H9 (cell line): ENCODE results near the gene MED23. TPM values are rescaled to one million over a fixed set of nuclear protein-coding genes. Genes with fewer than 3 reads are reported as not detected.
"Not testable (repeated sequence)": the region's sequence is repeated elsewhere in the genome, so short reads cannot be mapped to it uniquely, and the experiment has no call there.

Experiments
- DNase-seq: peaks from one replicate; pipeline ENCODE4 v3.0.0-alpha.2; 2017
- H2AFZ ChIP-seq: one replicate; pipeline ENCODE4 v1.6.1; 2013; ENCODE audit warnings: mild to moderate bottlenecking, low read length, control low read depth, moderate library complexity
- H2AK5ac ChIP-seq: 2 replicates; pipeline ENCODE4 v1.6.1; 2013; ENCODE audit warnings: low read length, control low read depth, mixed read lengths; ENCODE audit not compliant: insufficient read length
- H2BK120ac ChIP-seq: one replicate; pipeline ENCODE4 v1.6.1; 2013; ENCODE audit warnings: low read depth, mild to moderate bottlenecking, low read length, control low read depth, inconsistent platforms; ENCODE audit not compliant: poor library complexity, severe bottlenecking
- H2BK12ac ChIP-seq: 2 replicates; pipeline ENCODE4 v1.6.1; 2013; ENCODE audit warnings: low read length, control low read depth, mixed read lengths, low read depth; ENCODE audit not compliant: insufficient read length
- H2BK15ac ChIP-seq: 2 replicates; pipeline ENCODE4 v1.6.1; 2013; ENCODE audit warnings: low read depth, low read length, control low read depth
- H2BK20ac ChIP-seq: one replicate; pipeline ENCODE4 v1.6.1; 2013; ENCODE audit warnings: low read depth, mild to moderate bottlenecking, low read length, control low read depth, inconsistent platforms; ENCODE audit not compliant: poor library complexity, severe bottlenecking
- H2BK5ac ChIP-seq: 2 replicates; pipeline ENCODE4 v1.6.1; 2013; ENCODE audit warnings: low read length, control low read depth, mixed read lengths; ENCODE audit not compliant: insufficient read length
- H3K14ac ChIP-seq: 2 replicates; pipeline ENCODE4 v1.6.1; 2013; ENCODE audit warnings: low read length, control low read depth; ENCODE audit not compliant: insufficient read depth
- H3K18ac ChIP-seq: 2 replicates; pipeline ENCODE4 v1.6.1; 2013; ENCODE audit warnings: low read depth, mild to moderate bottlenecking, mixed read lengths, low read length, control low read depth; ENCODE audit not compliant: insufficient read length
- H3K23ac ChIP-seq: 2 replicates; pipeline ENCODE4 v1.6.1; 2013; ENCODE audit warnings: low read length, control low read depth, mixed read lengths, low read depth; ENCODE audit not compliant: insufficient read length
- H3K23me2 ChIP-seq: 2 replicates; pipeline ENCODE4 v1.6.1; 2013; ENCODE audit warnings: low read depth, mild to moderate bottlenecking, mixed read lengths, low read length, control low read depth; ENCODE audit not compliant: insufficient read length, poor library complexity, severe bottlenecking
- H3K27ac ChIP-seq: 2 replicates; pipeline ENCODE4 v1.5.1; 2013; ENCODE audit warnings: low read length, control low read depth, mixed read lengths, low read depth; ENCODE audit not compliant: insufficient read length
- H3K27me3 ChIP-seq: 2 replicates; pipeline ENCODE4 v1.6.1; 2013; ENCODE audit warnings: low read length, control low read depth, inconsistent platforms; ENCODE audit not compliant: insufficient read depth
- H3K4ac ChIP-seq: 2 replicates; pipeline ENCODE4 v1.6.1; 2013; ENCODE audit warnings: low read depth, mild to moderate bottlenecking, control low read depth, inconsistent platforms, low read length, moderate library complexity
- H3K4me1 ChIP-seq: 2 replicates; pipeline ENCODE4 v1.6.1; 2013; ENCODE audit warnings: low read length, control low read depth, inconsistent platforms; ENCODE audit not compliant: insufficient read depth
- H3K4me2 ChIP-seq: 2 replicates; pipeline ENCODE4 v1.6.1; 2013; ENCODE audit warnings: low read length, control low read depth, mixed read lengths; ENCODE audit not compliant: insufficient read length, insufficient read depth
- H3K56ac ChIP-seq: 2 replicates; pipeline ENCODE4 v1.6.1; 2013; ENCODE audit warnings: low read depth, mild to moderate bottlenecking, mixed read lengths, low read length, control low read depth; ENCODE audit not compliant: insufficient read length
- H3K79me1 ChIP-seq: 2 replicates; pipeline ENCODE4 v1.6.1; 2013; ENCODE audit warnings: low read depth, mild to moderate bottlenecking, moderate library complexity, low read length, control low read depth, inconsistent platforms; ENCODE audit not compliant: insufficient read depth, poor library complexity, severe bottlenecking
- H3K79me2 ChIP-seq: 2 replicates; pipeline ENCODE4 v1.6.1; 2013; ENCODE audit warnings: low read length, control low read depth, inconsistent platforms; ENCODE audit not compliant: insufficient read depth
- H3K9ac ChIP-seq: 2 replicates; pipeline ENCODE4 v1.6.1; 2013; ENCODE audit warnings: low read length, control low read depth, mixed read lengths; ENCODE audit not compliant: insufficient read length; ENCODE audit errors: extremely low read depth
- H3K9me3 ChIP-seq: one replicate; pipeline ENCODE4 v1.6.1; 2013; ENCODE audit warnings: low read depth, low read length, inconsistent platforms; ENCODE audit not compliant: control insufficient read depth
- H3T11ph ChIP-seq: one replicate; pipeline ENCODE4 v1.6.1; 2013; ENCODE audit warnings: mild to moderate bottlenecking, low read length, control low read depth, inconsistent platforms
- H4K20me1 ChIP-seq: one replicate; pipeline ENCODE4 v1.6.1; 2013; ENCODE audit not compliant: control insufficient read depth, insufficient read length, insufficient read depth
- H4K5ac ChIP-seq: 2 replicates; pipeline ENCODE4 v1.6.1; 2013; ENCODE audit warnings: low read depth, mild to moderate bottlenecking, mixed read lengths, low read length, control low read depth; ENCODE audit not compliant: insufficient read length
- H4K8ac ChIP-seq: replicated peaks from 2 replicates; pipeline ENCODE4 v1.6.1; 2013; ENCODE audit warnings: low read length, control low read depth, mixed read lengths, low read depth; ENCODE audit not compliant: insufficient read length
- H4K91ac ChIP-seq: 2 replicates; pipeline ENCODE4 v1.6.1; 2013; ENCODE audit warnings: low read depth, mild to moderate bottlenecking, moderate library complexity, mixed read lengths, low read length, control low read depth; ENCODE audit not compliant: insufficient read length
- H3K27ac Mint-ChIP-seq, 3 experiments: 2 replicates in 2 of 3; 3 replicates in 1 of 3; pipeline ENCODE4 v1.8.0; 2020 to 2021; ENCODE audit warnings: mixed read lengths in 3 of 3, mild to moderate bottlenecking in 1 of 3, moderate library complexity in 1 of 3
- H3K27me3 Mint-ChIP-seq: 2 replicates; pipeline ENCODE4 v1.8.0; 2021; ENCODE audit warnings: low read depth, mild to moderate bottlenecking, moderate library complexity, mixed read lengths
- H3K36me3 Mint-ChIP-seq, 3 experiments: 2 replicates in 2 of 3; 3 replicates in 1 of 3; pipeline ENCODE4 v1.8.0; 2020 to 2021; ENCODE audit warnings: low read depth in 3 of 3, mixed read lengths in 3 of 3; ENCODE audit not compliant: insufficient read depth in 1 of 3
- H3K4me1 Mint-ChIP-seq, 2 experiments: 2 replicates each; pipeline ENCODE4 v1.8.0; 2020; ENCODE audit warnings: mixed read lengths in 2 of 2
- H3K4me3 Mint-ChIP-seq, 2 experiments: 2 replicates in 1 of 2; 3 replicates in 1 of 2; pipeline ENCODE4 v1.8.0; 2020 to 2021; ENCODE audit warnings: mild to moderate bottlenecking in 2 of 2, mixed read lengths in 2 of 2, moderate library complexity in 1 of 2
- H3K9me3 Mint-ChIP-seq, 2 experiments: 2 replicates in 1 of 2; 3 replicates in 1 of 2; pipeline ENCODE4 v1.8.0; 2020; ENCODE audit warnings: mild to moderate bottlenecking in 2 of 2, mixed read lengths in 2 of 2, moderate library complexity in 1 of 2
- WGBS: extraction: QIAGEN DNeasy Blood & Tissue Kit; methylation state at CpG from one replicate; pipeline ENCODE4 v1.1.7; 2013; ENCODE audit warnings: missing lambda C conversion rate, low lambda C conversion rate, mixed read lengths; ENCODE audit not compliant: insufficient read length; ENCODE audit errors: extremely low coverage; 5-methylcytosine and 5-hydroxymethylcytosine counted together
- total RNA-seq: library from RNA; stranded (reverse); gene quantifications from 2 replicates; pipeline ENCODE4 v1.2.1, GENCODE V29; 2021
- TF ChIP-seq, protein P1 (sequence below): fragments of 200-600 bp; sonication (generic); conservative IDR thresholded peaks from 3 replicates; pipeline ENCODE4 v1.8.0; 2021; ENCODE audit warnings: antibody characterized with exemption, mild to moderate bottlenecking

Gene MED23
- total RNA-seq, 1 experiment from 2014 or later = 16.2 TPM

DNA sequence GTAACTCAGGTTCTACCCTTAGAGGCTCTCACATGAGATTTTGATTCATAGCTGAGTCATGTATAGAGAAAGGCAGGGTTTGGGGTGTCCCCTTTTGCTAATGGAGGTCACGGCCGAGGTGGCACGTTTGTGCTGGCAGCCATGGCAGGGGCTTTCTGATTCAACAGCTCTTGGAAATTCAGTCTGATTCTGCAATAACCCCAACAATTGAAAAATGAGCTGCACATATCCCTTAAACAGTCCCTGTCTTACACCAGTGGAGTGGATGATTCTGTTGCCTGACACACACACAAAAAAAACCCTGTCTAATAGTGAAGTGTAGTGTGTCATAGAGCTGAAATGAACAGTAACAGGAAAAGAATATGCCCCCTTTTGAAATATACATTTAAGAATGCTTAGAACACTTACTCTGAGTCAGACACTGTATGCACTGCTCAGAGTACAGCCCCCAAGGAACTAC, 95.4 kb downstream of the MED23 start:
- Histone ChIP-seq H3K27me3 (no peaks in the 10 kb centered on the region), H3K23ac (no peak overlapping the region), H3K4me2 (no peak overlapping the region), H2BK5ac (no peak overlapping the region), H2BK120ac (no peak overlapping the region), H3K56ac (no peak overlapping the region), H4K5ac (no peak overlapping the region), H2AFZ (no peak overlapping the region), H3K4ac (no peak overlapping the region), H4K8ac (no peak overlapping the region), H3K79me2 (no peaks in the 10 kb centered on the region), H3K9ac (no peak overlapping the region), H4K20me1 (no peaks in the 10 kb centered on the region), H3K23me2 (no peaks in the 10 kb centered on the region), H3K14ac (no peak overlapping the region), H4K91ac (no peak overlapping the region), H3K4me1 (no peaks in the 10 kb centered on the region), H2BK12ac (no peak overlapping the region), H2BK20ac (no peak overlapping the region), H2BK15ac (no peak overlapping the region), H3K27ac (no peak overlapping the region), H3K18ac (no peak overlapping the region), H3K79me1 (no peaks in the 10 kb centered on the region), H2AK5ac (no peak overlapping the region), H3K9me3 (no peaks in the 10 kb centered on the region), H3T11ph (no peak overlapping the region)
- Mint-ChIP-seq H3K27me3 (no peaks in the 10 kb centered on the region), H3K9me3 (peaks cover 5 to 9% of the 10 kb centered on the region in 2 experiments; a peak in 4 of 5 replicates), H3K4me3 (no peak overlapping the region), H3K27ac (no peak overlapping the region; a peak in 1 of 7 replicates), H3K36me3 (peaks cover 0 to 11% (median 6%) of the 10 kb centered on the region in 3 experiments; a peak in 4 of 7 replicates), H3K4me1 (peaks cover 3 to 7% of the 10 kb centered on the region in 2 experiments; a peak in 3 of 4 replicates)
- WGBS = no CpG with 5 or more reads among the region's 3 CpGs
- TF ChIP-seq, protein P1, sequence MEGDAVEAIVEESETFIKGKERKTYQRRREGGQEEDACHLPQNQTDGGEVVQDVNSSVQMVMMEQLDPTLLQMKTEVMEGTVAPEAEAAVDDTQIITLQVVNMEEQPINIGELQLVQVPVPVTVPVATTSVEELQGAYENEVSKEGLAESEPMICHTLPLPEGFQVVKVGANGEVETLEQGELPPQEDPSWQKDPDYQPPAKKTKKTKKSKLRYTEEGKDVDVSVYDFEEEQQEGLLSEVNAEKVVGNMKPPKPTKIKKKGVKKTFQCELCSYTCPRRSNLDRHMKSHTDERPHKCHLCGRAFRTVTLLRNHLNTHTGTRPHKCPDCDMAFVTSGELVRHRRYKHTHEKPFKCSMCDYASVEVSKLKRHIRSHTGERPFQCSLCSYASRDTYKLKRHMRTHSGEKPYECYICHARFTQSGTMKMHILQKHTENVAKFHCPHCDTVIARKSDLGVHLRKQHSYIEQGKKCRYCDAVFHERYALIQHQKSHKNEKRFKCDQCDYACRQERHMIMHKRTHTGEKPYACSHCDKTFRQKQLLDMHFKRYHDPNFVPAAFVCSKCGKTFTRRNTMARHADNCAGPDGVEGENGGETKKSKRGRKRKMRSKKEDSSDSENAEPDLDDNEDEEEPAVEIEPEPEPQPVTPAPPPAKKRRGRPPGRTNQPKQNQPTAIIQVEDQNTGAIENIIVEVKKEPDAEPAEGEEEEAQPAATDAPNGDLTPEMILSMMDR = no peak
- DNase-seq = no peak

- H3K79me1 ChIP-seq, H2BK12ac ChIP-seq, H3K14ac ChIP-seq, H4K5ac ChIP-seq, H3K4me3 Mint-ChIP-seq, H3K79me2 ChIP-seq, H2BK120ac ChIP-seq, H3K23ac ChIP-seq, H2BK20ac ChIP-seq, H4K20me1 ChIP-seq, H3K4me1 ChIP-seq, H3K4ac ChIP-seq, H2BK15ac ChIP-seq, H3K4me2 ChIP-seq, H3K18ac ChIP-seq, H4K8ac ChIP-seq, H3K27ac Mint-ChIP-seq, DNase-seq, H2AK5ac ChIP-seq, H4K91ac ChIP-seq, H3K9me3 Mint-ChIP-seq, H3K27ac ChIP-seq, H2AFZ ChIP-seq, H3K23me2 ChIP-seq, H3K27me3 Mint-ChIP-seq, H2BK5ac ChIP-seq, H3T11ph ChIP-seq, H3K9ac ChIP-seq, H3K27me3 ChIP-seq, H3K56ac ChIP-seq, H3K9me3 ChIP-seq, H3K4me1 Mint-ChIP-seq: not testable (repeated sequence)
- no CpG with 5 or more reads among the region's 12 CpGs for WGBS
- H3K36me3 Mint-ChIP-seq = peaks cover 0 to 11% (median 6%) of the 10 kb centered on the region in 3 experiments; a peak in 4 of 7 replicates
Measured at GRCh38 chr6:131531681-131532080, 96.4 kb downstream of the MED23 start.
